Prostate gland (tissue), 2 donors: ENCODE results near the gene AJAP1. TPM values are rescaled to one million over a fixed set of nuclear protein-coding genes. Genes with fewer than 3 reads are reported as not detected.

Experiments
- DNase-seq: peaks from one replicate; pipeline ENCODE4 v3.0.0-alpha.2; 2019; ENCODE audit warnings: low spot score
- H3K27ac ChIP-seq, 2 donors: fragments of 200-600 bp; sonication (generic); 2 replicates each; pipeline ENCODE4 v1.5.1; 2017 to 2019
- H3K27me3 ChIP-seq: fragments of 200-600 bp; sonication (generic); replicated peaks from 2 replicates; pipeline ENCODE4 v1.5.1; 2019; ENCODE audit not compliant: insufficient read depth
- H3K36me3 ChIP-seq, 2 donors: fragments of 200-600 bp; sonication (generic); 1 replicate in 1 of 2; 2 replicates in 1 of 2; pipeline versions ENCODE4 v1.5.1 to v1.8.1; 2017 to 2019
- H3K4me1 ChIP-seq: fragments of 200-600 bp; sonication (generic); replicated peaks from 2 replicates; pipeline ENCODE4 v1.5.1; 2019
- H3K4me3 ChIP-seq, 2 donors: fragments of 200-600 bp; sonication (generic); 2 replicates each; pipeline ENCODE4 v1.5.1; 2017 to 2019
- H3K9me3 ChIP-seq: fragments of 200-600 bp; sonication (generic); 2 replicates; pipeline ENCODE4 v1.5.1; 2017
- POLR2A ChIP-seq: fragments of 450-650 bp; IDR thresholded peaks from one replicate; pipeline ENCODE4 v1.6.1; 2016; ENCODE audit warnings: antibody characterized with exemption, mild to moderate bottlenecking
- POLR2AphosphoS5 ChIP-seq: sonication (generic); formaldehyde crosslinking; IDR thresholded peaks from one replicate; pipeline ENCODE4 v1.6.1; 2017; ENCODE audit warnings: antibody characterized with exemption
- WGBS: methylation state at CpG from one replicate; pipeline ENCODE4 v1.1.5; 2018; 5-methylcytosine and 5-hydroxymethylcytosine counted together
- intact Hi-C: fragments of 100-400 bp; cut with DNase I; formaldehyde crosslinking; loops from one replicate; pipeline ENCODE4 v1.14.2; 2022
- total RNA-seq, 2 donors: library from RNA; depleted of rRNA; stranded (reverse); fragments of >200 nt; gene quantifications; one replicate each; pipeline ENCODE4 v1.1.0, GENCODE V29; 2016
- TF ChIP-seq, protein P1 (sequence below), 4 experiments: fragments of 200-600 bp in 2 of 4; fragments of 450-650 bp in 2 of 4; sonication (generic) in 2 of 4; IDR thresholded peaks; 1 replicate in 3 of 4; 2 replicates in 1 of 4; pipeline ENCODE4 v1.5.1; 2016 to 2019; ENCODE audit warnings: antibody characterized with exemption in 4 of 4, mild to moderate bottlenecking in 2 of 4, moderate library complexity in 2 of 4

Gene AJAP1
- total RNA-seq, 2 donors from 2014 or later = 0.73 to 6.7 TPM

DNA sequence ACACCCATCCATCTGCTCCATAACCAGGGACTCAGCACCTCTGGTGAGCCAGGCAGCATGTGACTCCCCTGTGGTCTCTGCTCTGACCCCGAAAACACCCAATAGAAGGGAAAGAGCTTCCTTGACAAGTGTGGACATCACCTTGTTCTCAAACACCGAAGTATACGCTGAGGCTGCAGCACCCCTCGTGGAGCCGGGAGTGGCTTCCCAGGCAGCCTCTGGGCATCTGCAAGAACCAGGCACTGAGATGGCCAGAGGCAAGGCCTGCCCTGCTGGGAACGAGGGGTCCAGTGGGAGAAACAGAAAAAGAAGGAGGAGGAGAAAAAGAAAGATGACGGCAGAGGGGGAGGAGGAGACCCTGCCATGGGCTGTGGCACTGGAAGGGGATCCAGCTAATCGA lies 18.2 kb upstream of the AJAP1 start:
- H3K4me3 ChIP-seq = no peak overlapping the region
- no peaks in the 10 kb centered on the region for H3K27me3 ChIP-seq
- H3K36me3 ChIP-seq = no peaks in the 10 kb centered on the region
- H3K9me3 ChIP-seq = no peaks in the 10 kb centered on the region
- no peaks in the 10 kb centered on the region for H3K4me1 ChIP-seq
- DNase-seq = no peak
- H3K27ac ChIP-seq = no peak overlapping the region
- no peak for TF ChIP-seq POLR2AphosphoS5
- TF ChIP-seq, protein P1, sequence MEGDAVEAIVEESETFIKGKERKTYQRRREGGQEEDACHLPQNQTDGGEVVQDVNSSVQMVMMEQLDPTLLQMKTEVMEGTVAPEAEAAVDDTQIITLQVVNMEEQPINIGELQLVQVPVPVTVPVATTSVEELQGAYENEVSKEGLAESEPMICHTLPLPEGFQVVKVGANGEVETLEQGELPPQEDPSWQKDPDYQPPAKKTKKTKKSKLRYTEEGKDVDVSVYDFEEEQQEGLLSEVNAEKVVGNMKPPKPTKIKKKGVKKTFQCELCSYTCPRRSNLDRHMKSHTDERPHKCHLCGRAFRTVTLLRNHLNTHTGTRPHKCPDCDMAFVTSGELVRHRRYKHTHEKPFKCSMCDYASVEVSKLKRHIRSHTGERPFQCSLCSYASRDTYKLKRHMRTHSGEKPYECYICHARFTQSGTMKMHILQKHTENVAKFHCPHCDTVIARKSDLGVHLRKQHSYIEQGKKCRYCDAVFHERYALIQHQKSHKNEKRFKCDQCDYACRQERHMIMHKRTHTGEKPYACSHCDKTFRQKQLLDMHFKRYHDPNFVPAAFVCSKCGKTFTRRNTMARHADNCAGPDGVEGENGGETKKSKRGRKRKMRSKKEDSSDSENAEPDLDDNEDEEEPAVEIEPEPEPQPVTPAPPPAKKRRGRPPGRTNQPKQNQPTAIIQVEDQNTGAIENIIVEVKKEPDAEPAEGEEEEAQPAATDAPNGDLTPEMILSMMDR (IDR thresholded peaks at IDR 0.05) = no peak
- no peak for TF ChIP-seq POLR2A
- intact Hi-C loops = no loop called here
- WGBS = 87% methylated on average over 8 of the region's 8 CpGs

DNA sequence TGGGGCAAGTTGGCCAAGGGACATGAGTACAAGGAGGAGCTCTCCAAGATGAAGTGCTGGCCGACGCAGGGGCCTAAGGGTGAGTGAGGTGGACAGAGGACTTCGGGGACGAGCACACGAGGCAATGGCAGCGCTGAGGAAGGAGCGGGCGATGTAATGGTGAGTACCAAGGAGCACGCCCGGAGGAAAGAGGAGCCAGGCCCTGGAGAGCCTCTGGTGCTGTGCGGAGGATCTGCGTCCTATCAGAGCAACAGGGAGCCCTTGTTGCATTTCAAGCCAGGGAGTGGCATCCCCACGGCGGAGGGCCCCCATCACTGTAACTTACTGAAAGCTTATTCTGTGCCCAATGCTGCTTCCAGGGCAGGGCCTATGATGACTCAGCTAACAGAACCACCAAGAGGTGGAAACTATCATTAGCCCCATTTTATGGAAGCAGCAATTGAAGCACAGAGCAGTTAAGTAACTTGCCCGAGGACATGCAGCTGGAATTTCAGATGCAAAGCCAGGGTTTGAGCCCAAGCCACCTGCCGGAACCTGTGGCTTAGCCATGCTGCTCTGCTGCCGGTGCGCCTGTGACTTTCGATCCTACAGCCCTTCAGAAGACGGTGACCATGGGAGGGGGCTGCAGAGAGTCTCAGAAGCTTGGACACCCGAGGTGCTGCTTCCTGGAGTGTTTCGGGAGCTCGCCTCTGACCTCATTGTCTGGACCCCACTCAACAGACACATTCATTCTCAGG lies 17.6 kb upstream of the AJAP1 start:
- Histone ChIP-seq H3K27ac (no peak overlapping the region), H3K4me1 (no peaks in the 10 kb centered on the region), H3K27me3 (no peaks in the 10 kb centered on the region), H3K36me3 (no peaks in the 10 kb centered on the region), H3K4me3 (no peak overlapping the region), H3K9me3 (no peaks in the 10 kb centered on the region)
- DNase-seq = no peak
- WGBS = 89% methylated on average over 23 of the region's 23 CpGs
- no peak for TF ChIP-seq POLR2A
- TF ChIP-seq POLR2AphosphoS5 = no peak
- TF ChIP-seq, protein P1 (IDR thresholded peaks at IDR 0.05) = no peak
- intact Hi-C loops = no loop called here

DNA sequence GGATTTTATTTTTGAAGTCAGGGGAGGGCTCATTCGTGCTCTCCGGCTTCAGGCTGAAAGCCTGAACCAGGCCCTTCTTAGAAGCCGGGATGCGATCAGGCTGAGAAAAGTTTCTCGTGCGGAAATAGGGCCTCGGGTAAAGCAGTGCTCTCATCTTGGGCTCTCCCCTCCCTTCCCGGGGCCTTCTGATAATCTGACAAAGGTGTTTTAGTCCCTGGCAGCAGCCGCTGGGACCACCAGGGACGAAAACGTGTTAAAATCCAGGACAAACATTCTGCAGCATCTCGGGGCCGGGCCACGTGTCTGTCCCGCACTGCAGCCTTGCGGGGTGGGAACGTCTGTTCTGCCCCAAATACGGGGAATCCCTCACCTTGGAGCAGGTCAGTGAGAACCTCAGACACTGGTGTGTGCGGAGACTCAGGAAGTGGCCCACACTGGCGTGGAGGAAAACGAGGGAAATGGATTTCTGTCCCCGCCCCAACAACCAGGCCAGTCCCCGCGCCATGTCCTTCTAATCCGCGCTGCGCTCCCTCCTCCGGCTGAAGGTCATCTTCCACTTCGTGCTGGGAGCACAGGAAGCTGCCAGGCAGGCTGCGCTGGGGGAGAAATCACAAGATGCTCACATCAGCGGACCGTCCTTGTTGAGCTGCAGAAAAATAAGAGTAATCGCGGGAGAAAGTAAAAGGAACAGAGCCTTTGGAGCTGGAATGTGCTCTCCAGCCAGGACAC lies 16.6 kb upstream of the AJAP1 start:
- Histone ChIP-seq H3K4me3 (no peak overlapping the region), H3K27me3 (no peaks in the 10 kb centered on the region), H3K27ac (no peak overlapping the region), H3K9me3 (no peaks in the 10 kb centered on the region), H3K4me1 (no peaks in the 10 kb centered on the region), H3K36me3 (no peaks in the 10 kb centered on the region)
- intact Hi-C loops = no loop called here
- TF ChIP-seq, protein P1 (IDR thresholded peaks at IDR 0.05) = no peak
- no peak for TF ChIP-seq POLR2AphosphoS5
- no peak for DNase-seq
- WGBS = 53% methylated on average over 34 of the region's 34 CpGs

DNA sequence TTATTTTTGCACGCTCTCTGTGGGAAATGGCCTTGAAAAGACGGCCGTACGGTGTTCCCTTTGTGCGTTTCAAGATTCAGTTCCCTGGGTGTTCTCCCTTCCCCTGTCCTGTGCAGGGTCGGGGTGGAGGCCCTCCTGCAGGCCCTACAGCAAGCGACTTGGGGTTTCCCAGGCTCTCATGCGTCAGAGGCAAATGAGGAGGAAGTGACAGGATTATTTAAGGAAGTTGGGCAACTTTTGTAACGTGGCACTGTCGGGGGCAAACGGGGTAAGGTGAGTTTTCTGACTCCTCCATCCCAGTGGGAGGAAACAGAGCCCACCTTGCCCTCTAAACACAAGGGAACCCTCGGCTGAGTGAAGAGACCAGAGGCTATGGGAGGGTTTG lies 16.1 kb upstream of the AJAP1 start:
- TF ChIP-seq, protein P1 (IDR thresholded peaks at IDR 0.05) = no peak
- no peak for TF ChIP-seq POLR2A
- TF ChIP-seq POLR2AphosphoS5 = no peak
- DNase-seq = no peak
- Histone ChIP-seq H3K4me1 (no peaks in the 10 kb centered on the region), H3K27ac (no peak overlapping the region), H3K27me3 (no peaks in the 10 kb centered on the region), H3K36me3 (no peaks in the 10 kb centered on the region), H3K9me3 (no peaks in the 10 kb centered on the region), H3K4me3 (no peak overlapping the region)
- 58% methylated on average over 12 of the region's 12 CpGs for WGBS
- intact Hi-C loops = no loop called here

DNA sequence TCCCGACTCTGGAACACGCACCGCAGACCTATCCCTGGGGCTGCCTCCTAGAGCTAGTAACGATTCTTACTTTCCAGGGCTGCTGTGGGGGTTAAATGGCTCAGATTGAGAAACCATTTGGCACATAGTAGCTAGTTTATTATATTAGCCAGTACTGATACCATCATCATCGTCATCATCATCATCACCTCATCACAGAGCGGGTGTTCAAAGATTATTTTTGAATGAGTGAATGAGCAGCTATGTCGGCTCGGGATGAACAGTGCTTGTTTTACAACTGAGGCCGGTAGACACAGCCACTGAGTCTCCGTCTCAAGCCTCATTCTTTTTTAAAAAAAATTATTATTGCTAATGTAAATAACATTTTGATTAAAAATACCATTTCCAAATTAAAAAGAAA lies 13.5 kb upstream of the AJAP1 start:
- Histone ChIP-seq H3K27me3 (peaks cover 2% of the 10 kb centered on the region), H3K4me1 (no peaks in the 10 kb centered on the region), H3K27ac (no peak overlapping the region), H3K4me3 (no peak overlapping the region), H3K9me3 (no peaks in the 10 kb centered on the region), H3K36me3 (no peaks in the 10 kb centered on the region)
- TF ChIP-seq POLR2AphosphoS5 (no peak), POLR2A (no peak)
- TF ChIP-seq, protein P1 (IDR thresholded peaks at IDR 0.05) = no peak
- DNase-seq = no peak
- WGBS = 77% methylated on average over 10 of the region's 10 CpGs
- intact Hi-C loops = no loop called here
